HCT116 (cell line): ENCODE measurements around the gene EPG5. TPM values are rescaled to one million over a fixed set of nuclear protein-coding genes. Genes with fewer than 3 reads are reported as not detected.

Experiments
- ATAC-seq: fragments of 200-7000 bp; cut with Tn5 transposase; 2 replicates; pipeline ENCODE4 v1.9.1; 2020; ENCODE audit warnings: mild to moderate bottlenecking, moderate library complexity
- BruUV-seq: library from RNA; stranded (reverse); fragments of 400-500 nt; replicated peaks from 2 replicates; lab custom pipeline; 2021; lab: Mats Ljungman, UMichigan
- CTCF ChIA-PET: fragments of 300-600 bp; sonication (Branson Sonifier 250); formaldehyde crosslinking; loops from one replicate; lab custom pipeline; 2021; ENCODE audit warnings: antibody characterized with exemption; lab: Charles Lee
- POLR2A ChIA-PET: fragments of 300-600, 350-600 bp; sonication (Branson Sonifier 250); formaldehyde crosslinking; loops from one replicate; lab custom pipeline; 2021; ENCODE audit warnings: antibody characterized with exemption; lab: Charles Lee
- RAD21 ChIA-PET, 2 experiments: fragments of 300-600 bp; sonication (Branson Sonifier 250); formaldehyde crosslinking; loops; one replicate each; lab custom pipeline; 2023; ENCODE audit warnings: low total read pairs in 2 of 2; ENCODE audit not compliant: uncharacterized antibody in 2 of 2, unreplicated experiment in 2 of 2, low non-redundant PET in 1 of 2; lab: Charles Lee
- DNase-seq: peaks from one replicate; pipeline ENCODE4 v3.0.0-alpha.2; 2010; ENCODE audit warnings: low read depth, low spot score
- H2AFZ ChIP-seq: fragments of 200-600 bp; shearing (Covaris generic), sonication (generic); 2 replicates; pipeline ENCODE4 v1.6.1; 2017; ENCODE audit warnings: low read depth, mixed run types, mixed read lengths, antibody characterized with exemption, low read length; ENCODE audit not compliant: poor library complexity, severe bottlenecking
- H3K27ac ChIP-seq: 2 replicates; pipeline ENCODE4 v1.5.1; 2012; ENCODE audit warnings: low read depth, low read length
- H3K27me3 ChIP-seq: fragments of 200-600 bp; sonication (generic); 2 replicates; pipeline ENCODE4 v1.6.1; 2016; ENCODE audit warnings: mixed run types, low read length, mixed read lengths; ENCODE audit not compliant: insufficient read depth
- H3K36me3 ChIP-seq, 2 experiments: fragments of 200-500 bp in 1 of 2; fragments of 200-600 bp in 1 of 2; sonication (Bioruptor generic) in 1 of 2; sonication (generic) in 1 of 2; 2 replicates each; pipeline versions ENCODE4 v1.5.1 to v1.6.1; 2014 to 2016; ENCODE audit warnings: low read length in 2 of 2, inconsistent platforms in 1 of 2, mixed read lengths in 1 of 2, mixed run types in 1 of 2; ENCODE audit not compliant: insufficient read depth in 2 of 2, control insufficient read depth in 1 of 2
- H3K4me1 ChIP-seq, 2 experiments: fragments of 200-600 bp in 1 of 2; sonication (generic) in 1 of 2; 2 replicates each; pipeline versions ENCODE4 v1.5.1 to v1.6.1; 2012 to 2017; ENCODE audit warnings: low read length in 2 of 2, inconsistent platforms in 1 of 2, mild to moderate bottlenecking in 1 of 2, mixed read lengths in 1 of 2, mixed run types in 1 of 2, moderate library complexity in 1 of 2; ENCODE audit not compliant: insufficient read depth in 2 of 2, control insufficient read depth in 1 of 2
- H3K4me2 ChIP-seq: fragments of 200-600 bp; sonication (generic); 2 replicates; pipeline ENCODE4 v1.6.1; 2017; ENCODE audit warnings: mixed run types, low read length, mixed read lengths
- H3K4me3 ChIP-seq, 2 experiments: fragments of 200-600 bp in 1 of 2; sonication (generic) in 1 of 2; replicated peaks in 1 of 2; 2 replicates each; pipeline ENCODE4 v1.5.1; 2011 to 2016; ENCODE audit warnings: low read length in 2 of 2, control low read depth in 1 of 2, low read depth in 1 of 2, mild to moderate bottlenecking in 1 of 2, mixed read lengths in 1 of 2, mixed run types in 1 of 2
- H3K79me2 ChIP-seq: fragments of 200-600 bp; sonication (generic); 2 replicates; pipeline ENCODE4 v1.6.1; 2017; ENCODE audit warnings: mild to moderate bottlenecking, mixed run types, low read length, moderate library complexity, mixed read lengths; ENCODE audit not compliant: insufficient read depth
- H3K9ac ChIP-seq: fragments of 200-600 bp; sonication (generic); 2 replicates; pipeline ENCODE4 v1.6.1; 2016; ENCODE audit warnings: low read length, mixed read lengths
- H3K9me2 ChIP-seq: fragments of 200-600 bp; sonication (generic), shearing (Covaris generic); 2 replicates; pipeline ENCODE4 v1.6.1; 2017; ENCODE audit warnings: mixed run types, mild to moderate bottlenecking, moderate library complexity; ENCODE audit not compliant: insufficient read depth
- H3K9me3 ChIP-seq, 2 experiments: fragments of 200-500 bp in 1 of 2; fragments of 200-600 bp in 1 of 2; sonication (Bioruptor generic) in 1 of 2; sonication (generic) in 1 of 2; 2 replicates each; pipeline ENCODE4 v1.6.1; 2014 to 2017; ENCODE audit warnings: low read length in 2 of 2, mixed read lengths in 2 of 2, inconsistent platforms in 1 of 2, low read depth in 1 of 2, mild to moderate bottlenecking in 1 of 2, mixed run types in 1 of 2, moderate library complexity in 1 of 2; ENCODE audit not compliant: control insufficient read depth in 1 of 2, insufficient read depth in 1 of 2
- H4K20me1 ChIP-seq: fragments of 200-600 bp; sonication (generic), shearing (Covaris generic); 2 replicates; pipeline ENCODE4 v1.6.1; 2017; ENCODE audit warnings: mixed run types, mild to moderate bottlenecking, moderate library complexity; ENCODE audit not compliant: insufficient read depth
- EZH2 ChIP-seq: fragments of 200-600 bp; sonication (generic); IDR thresholded peaks from 2 replicates; pipeline ENCODE4 v1.6.1; 2017; ENCODE audit warnings: antibody characterized with exemption, mixed run types
- RAD21 ChIP-seq: IDR thresholded peaks from 2 replicates; pipeline ENCODE4 v1.6.1; 2012; ENCODE audit warnings: low read depth, mild to moderate bottlenecking
- intact Hi-C: fragments of 100-400 bp; cut with micrococcal nuclease; formaldehyde crosslinking; loops from 2 replicates; pipeline ENCODE4 v1.10.0; 2022
- total RNA-seq: library from RNA; stranded (reverse); gene quantifications from one replicate; pipeline ENCODE4 v1.2.1, GENCODE V29; 2021; ENCODE audit not compliant: unreplicated experiment
- TF ChIP-seq, protein P1 (sequence below): IDR thresholded peaks from 2 replicates; pipeline ENCODE4 v1.6.1; 2012; ENCODE audit warnings: low read depth
- TF ChIP-seq, protein P2 (sequence below), 3 experiments: fragments of 200-600 bp in 1 of 3; sonication (generic) in 1 of 3; IDR thresholded peaks in 2 of 3; conservative IDR thresholded peaks in 1 of 3; 2 replicates each; pipeline ENCODE4 v1.5.1; 2012 to 2017; ENCODE audit warnings: low read depth in 2 of 3, low read length in 2 of 3, antibody characterized with exemption in 1 of 3, borderline replicate concordance in 1 of 3, control low read depth in 1 of 3, mild to moderate bottlenecking in 1 of 3, mixed read lengths in 1 of 3, mixed run types in 1 of 3, moderate library complexity in 1 of 3; ENCODE audit not compliant: insufficient read depth in 1 of 3

Gene EPG5
- total RNA-seq, 1 experiment from 2014 or later = 12.9 TPM

- DNase-seq (no peak), ATAC-seq (no peak)
- no TSS peak for BruUV-seq
- intact Hi-C loops = no loop called here
- H3K79me2 ChIP-seq = no peaks in the 10 kb centered on the region
- CTCF ChIA-PET = no interaction called here
- H3K27ac ChIP-seq = no peak overlapping the region
- H3K4me3 ChIP-seq = no peak overlapping the region
- no peak overlapping the region for H3K4me2 ChIP-seq
- H2AFZ ChIP-seq = no peak overlapping the region
- H3K9me2 ChIP-seq = no peaks in the 10 kb centered on the region
- no peaks in the 10 kb centered on the region for H3K27me3 ChIP-seq
- RAD21 ChIA-PET = no interaction called here
- H3K9ac ChIP-seq = no peak overlapping the region
- POLR2A ChIA-PET = no interaction called here
- no peaks in the 10 kb centered on the region for H3K4me1 ChIP-seq
- no peak for TF ChIP-seq EZH2
- no peaks in the 10 kb centered on the region for H3K9me3 ChIP-seq
- no peaks in the 10 kb centered on the region for H3K36me3 ChIP-seq
- H4K20me1 ChIP-seq = no peaks in the 10 kb centered on the region
These were observed 125.9 kb downstream of the EPG5 start for GRCh38 chr18:45841060-45841764.

DNA sequence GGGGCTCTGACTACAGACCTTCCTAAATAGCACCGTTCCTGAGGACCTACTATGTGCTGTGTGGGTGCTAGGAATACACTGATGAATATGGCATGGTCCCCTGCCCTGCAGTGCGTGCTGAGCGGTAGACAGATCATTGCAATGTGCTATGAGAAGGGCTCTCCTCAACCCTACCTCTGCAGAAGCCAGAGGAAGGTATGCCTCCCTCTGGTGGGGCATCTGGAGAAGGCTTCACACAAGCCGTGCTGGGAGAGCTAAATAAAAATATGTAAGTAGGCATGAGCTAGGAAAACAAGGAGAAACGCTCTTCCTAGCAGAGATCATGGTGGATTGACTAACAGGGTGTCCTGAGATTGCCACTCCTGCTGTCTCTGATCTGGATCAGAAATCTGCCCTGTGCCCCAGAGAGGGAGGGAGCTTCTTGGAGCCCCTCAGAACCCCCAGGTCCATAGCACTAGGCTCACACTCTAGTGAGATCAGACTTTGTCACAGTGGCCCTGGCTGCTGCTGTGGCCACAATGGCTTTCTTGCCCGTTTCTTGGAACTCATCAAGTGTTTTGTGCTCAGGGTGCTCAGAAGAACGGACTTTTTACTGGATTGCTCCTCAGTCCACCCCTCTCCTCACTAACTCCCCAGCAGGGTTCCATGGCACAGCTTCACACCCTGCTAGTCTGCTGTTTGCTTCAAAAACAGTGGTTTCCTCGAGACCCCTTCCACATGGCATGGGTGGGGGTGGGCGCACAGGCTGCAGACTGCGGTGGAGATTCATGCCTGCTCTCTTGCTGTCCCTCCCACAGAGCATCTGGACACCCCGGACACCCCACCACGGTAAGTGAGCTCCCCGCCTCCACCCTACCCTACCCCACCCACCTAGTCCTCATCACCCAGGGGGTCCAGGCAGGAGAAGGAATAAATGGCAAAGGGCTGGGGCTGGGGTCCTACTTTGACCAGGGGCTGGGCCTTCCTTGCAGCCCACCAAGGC is 127.4 kb downstream of the EPG5 start:
- Histone ChIP-seq H3K4me3 (no peak overlapping the region), H3K27ac (no peak overlapping the region), H2AFZ (no peak overlapping the region), H3K79me2 (no peaks in the 10 kb centered on the region), H3K4me2 (no peak overlapping the region), H3K9me3 (no peaks in the 10 kb centered on the region), H4K20me1 (no peaks in the 10 kb centered on the region), H3K9ac (no peak overlapping the region), H3K27me3 (no peaks in the 10 kb centered on the region), H3K36me3 (no peaks in the 10 kb centered on the region), H3K4me1 (no peaks in the 10 kb centered on the region), H3K9me2 (no peaks in the 10 kb centered on the region)
- intact Hi-C loops = loop anchor here (1.0 kb wide), 2 partner anchors 116 to 148 kb away; no protein-coding TSS in a partner anchor
- ATAC-seq (peak; percentile 79), DNase-seq (peak; percentile 10)
- TF ChIP-seq, protein P1, sequence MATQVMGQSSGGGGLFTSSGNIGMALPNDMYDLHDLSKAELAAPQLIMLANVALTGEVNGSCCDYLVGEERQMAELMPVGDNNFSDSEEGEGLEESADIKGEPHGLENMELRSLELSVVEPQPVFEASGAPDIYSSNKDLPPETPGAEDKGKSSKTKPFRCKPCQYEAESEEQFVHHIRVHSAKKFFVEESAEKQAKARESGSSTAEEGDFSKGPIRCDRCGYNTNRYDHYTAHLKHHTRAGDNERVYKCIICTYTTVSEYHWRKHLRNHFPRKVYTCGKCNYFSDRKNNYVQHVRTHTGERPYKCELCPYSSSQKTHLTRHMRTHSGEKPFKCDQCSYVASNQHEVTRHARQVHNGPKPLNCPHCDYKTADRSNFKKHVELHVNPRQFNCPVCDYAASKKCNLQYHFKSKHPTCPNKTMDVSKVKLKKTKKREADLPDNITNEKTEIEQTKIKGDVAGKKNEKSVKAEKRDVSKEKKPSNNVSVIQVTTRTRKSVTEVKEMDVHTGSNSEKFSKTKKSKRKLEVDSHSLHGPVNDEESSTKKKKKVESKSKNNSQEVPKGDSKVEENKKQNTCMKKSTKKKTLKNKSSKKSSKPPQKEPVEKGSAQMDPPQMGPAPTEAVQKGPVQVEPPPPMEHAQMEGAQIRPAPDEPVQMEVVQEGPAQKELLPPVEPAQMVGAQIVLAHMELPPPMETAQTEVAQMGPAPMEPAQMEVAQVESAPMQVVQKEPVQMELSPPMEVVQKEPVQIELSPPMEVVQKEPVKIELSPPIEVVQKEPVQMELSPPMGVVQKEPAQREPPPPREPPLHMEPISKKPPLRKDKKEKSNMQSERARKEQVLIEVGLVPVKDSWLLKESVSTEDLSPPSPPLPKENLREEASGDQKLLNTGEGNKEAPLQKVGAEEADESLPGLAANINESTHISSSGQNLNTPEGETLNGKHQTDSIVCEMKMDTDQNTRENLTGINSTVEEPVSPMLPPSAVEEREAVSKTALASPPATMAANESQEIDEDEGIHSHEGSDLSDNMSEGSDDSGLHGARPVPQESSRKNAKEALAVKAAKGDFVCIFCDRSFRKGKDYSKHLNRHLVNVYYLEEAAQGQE = no peak
- TF ChIP-seq, protein P2, sequence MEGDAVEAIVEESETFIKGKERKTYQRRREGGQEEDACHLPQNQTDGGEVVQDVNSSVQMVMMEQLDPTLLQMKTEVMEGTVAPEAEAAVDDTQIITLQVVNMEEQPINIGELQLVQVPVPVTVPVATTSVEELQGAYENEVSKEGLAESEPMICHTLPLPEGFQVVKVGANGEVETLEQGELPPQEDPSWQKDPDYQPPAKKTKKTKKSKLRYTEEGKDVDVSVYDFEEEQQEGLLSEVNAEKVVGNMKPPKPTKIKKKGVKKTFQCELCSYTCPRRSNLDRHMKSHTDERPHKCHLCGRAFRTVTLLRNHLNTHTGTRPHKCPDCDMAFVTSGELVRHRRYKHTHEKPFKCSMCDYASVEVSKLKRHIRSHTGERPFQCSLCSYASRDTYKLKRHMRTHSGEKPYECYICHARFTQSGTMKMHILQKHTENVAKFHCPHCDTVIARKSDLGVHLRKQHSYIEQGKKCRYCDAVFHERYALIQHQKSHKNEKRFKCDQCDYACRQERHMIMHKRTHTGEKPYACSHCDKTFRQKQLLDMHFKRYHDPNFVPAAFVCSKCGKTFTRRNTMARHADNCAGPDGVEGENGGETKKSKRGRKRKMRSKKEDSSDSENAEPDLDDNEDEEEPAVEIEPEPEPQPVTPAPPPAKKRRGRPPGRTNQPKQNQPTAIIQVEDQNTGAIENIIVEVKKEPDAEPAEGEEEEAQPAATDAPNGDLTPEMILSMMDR (IDR thresholded peaks at IDR 0.05 in 2 of 3, conservative IDR thresholded peaks at IDR 0.05 in 1 of 3; ENCODE audit: borderline replicate concordance in 1 of 3, insufficient read depth in 1 of 3, low read depth in 2 of 3, low read length in 2 of 3) = peak; percentile 48 to 59 (median 59); a peak in 5 of 6 replicates
- TF ChIP-seq RAD21 = peak; percentile 68
- RAD21 ChIA-PET = interaction anchor here (0.6 to 1.0 kb wide), 2 partner anchors 117 kb away, joined by 3 to 7 read pairs; no protein-coding TSS in a partner anchor
- CTCF ChIA-PET = interaction anchor here (0.6 to 1.6 kb wide), 10 partner anchors 9 to 234 kb away, joined by 3 to 7 read pairs (median 4); partner anchors contain the start of gene SLC14A1
- POLR2A ChIA-PET = no interaction called here
- no TSS peak for BruUV-seq
